ENCODE measurements around the gene RCSD1. TPM values are rescaled to one million over a fixed set of nuclear protein-coding genes. Genes with fewer than 3 reads are reported as not detected.

The RCSD1 gene
- total RNA-seq, 3 donors from 2014 or later (not counting 1 experiment from before 2014, with no cell fraction given) = 86.3 to 130 (median 110) TPM

GRCh38 chr1:167708940-167709389 lies 78.9 kb downstream of the RCSD1 start:
- no peaks in the 10 kb centered on the region for H3K9me3 ChIP-seq (ENCODE audit: control insufficient read depth, insufficient read depth, low read length)
- ATAC-seq = no peak
- no peak overlapping the region for H3K27ac ChIP-seq (ENCODE audit: low read length)
- Mint-ChIP-seq H3K9me3 (no peaks in the 10 kb centered on the region), H3K27ac (peak overlapping the region; percentile 71 to 78), H3K36me3 (no peaks in the 10 kb centered on the region), H3K4me3 (no peak overlapping the region), H3K4me1 (peaks cover 23 to 26% of the 10 kb centered on the region in 2 donors), H3K27me3 (ENCODE audit: low read depth in 2 of 2) (no peaks in the 10 kb centered on the region)
- H3K27me3 ChIP-seq (ENCODE audit: control insufficient read depth, insufficient read depth, low read length) = no peaks in the 10 kb centered on the region
- intact Hi-C loops (cut with micrococcal nuclease) = no loop called here
- WGBS (ENCODE audit: insufficient coverage) = 34% methylated on average over 3 of the region's 3 CpGs
- H3K4me3 ChIP-seq (ENCODE audit: low read length) = no peak overlapping the region
- H3K4me1 ChIP-seq (ENCODE audit: control insufficient read depth, insufficient read depth, low read length) = peaks cover 15% of the 10 kb centered on the region
- peaks cover 25% of the 10 kb centered on the region for H3K36me3 ChIP-seq (ENCODE audit: control insufficient read depth, insufficient read depth, low read length)
- no peak for DNase-seq
- TF ChIP-seq CTCF (IDR thresholded peaks at IDR 0.05) = no peak

- Histone ChIP-seq H3K9me3 (ENCODE audit: control insufficient read depth, insufficient read depth, low read length) (no peaks in the 10 kb centered on the region), H3K27me3 (ENCODE audit: control insufficient read depth, insufficient read depth, low read length) (no peaks in the 10 kb centered on the region), H3K27ac (ENCODE audit: low read length) (no peak overlapping the region), H3K4me3 (ENCODE audit: low read length) (no peak overlapping the region), H3K36me3 (ENCODE audit: control insufficient read depth, insufficient read depth, low read length) (peaks cover 7% of the 10 kb centered on the region), H3K4me1 (ENCODE audit: control insufficient read depth, insufficient read depth, low read length) (peaks cover 21% of the 10 kb centered on the region)
- WGBS (ENCODE audit: insufficient coverage) = no CpG with 5 or more reads among the region's 1 CpG
- Mint-ChIP-seq H3K4me3 (no peak overlapping the region), H3K27ac (no peak overlapping the region), H3K27me3 (ENCODE audit: low read depth in 2 of 2) (peaks cover 0 to 5% of the 10 kb centered on the region in 2 donors), H3K9me3 (no peaks in the 10 kb centered on the region), H3K4me1 (peaks cover 37 to 38% of the 10 kb centered on the region in 2 donors), H3K36me3 (peaks cover 7% of the 10 kb centered on the region)
- TF ChIP-seq CTCF (IDR thresholded peaks at IDR 0.05) = no peak
- intact Hi-C loops (cut with micrococcal nuclease) = no loop called here
- ATAC-seq = no peak
- no peak for DNase-seq
These were observed 80.8 kb downstream of the RCSD1 start for GRCh38 chr1:167710836-167711235.

GRCh38 chr1:167711797-167712196 lies 81.8 kb downstream of the RCSD1 start:
- no peak overlapping the region for H3K4me3 Mint-ChIP-seq
- H3K9me3 Mint-ChIP-seq = no peaks in the 10 kb centered on the region
- no peak overlapping the region for H3K4me3 ChIP-seq (ENCODE audit: low read length)
- peaks cover 25% of the 10 kb centered on the region for H3K4me1 ChIP-seq (ENCODE audit: control insufficient read depth, insufficient read depth, low read length)
- no peak overlapping the region for H3K27ac Mint-ChIP-seq
- DNase-seq (no peak), ATAC-seq (no peak)
- H3K36me3 Mint-ChIP-seq = peaks cover 7% of the 10 kb centered on the region
- no peaks in the 10 kb centered on the region for H3K36me3 ChIP-seq (ENCODE audit: control insufficient read depth, insufficient read depth, low read length)
- no peak for TF ChIP-seq CTCF (IDR thresholded peaks at IDR 0.05)
- no peaks in the 10 kb centered on the region for H3K27me3 ChIP-seq (ENCODE audit: control insufficient read depth, insufficient read depth, low read length)
- no peak overlapping the region for H3K27ac ChIP-seq (ENCODE audit: low read length)
- WGBS (ENCODE audit: insufficient coverage) = 90% methylated on average over 3 of the region's 3 CpGs
- intact Hi-C loops (cut with micrococcal nuclease) = no loop called here
- H3K9me3 ChIP-seq (ENCODE audit: control insufficient read depth, insufficient read depth, low read length) = no peaks in the 10 kb centered on the region
- H3K27me3 Mint-ChIP-seq (ENCODE audit: low read depth in 2 of 2) = peaks cover 0 to 5% of the 10 kb centered on the region in 2 donors
- H3K4me1 Mint-ChIP-seq = peaks cover 42 to 43% of the 10 kb centered on the region in 2 donors

Data from natural killer cell (primary cell).